ENCODE measurements around the gene CCDC3.

DNA sequence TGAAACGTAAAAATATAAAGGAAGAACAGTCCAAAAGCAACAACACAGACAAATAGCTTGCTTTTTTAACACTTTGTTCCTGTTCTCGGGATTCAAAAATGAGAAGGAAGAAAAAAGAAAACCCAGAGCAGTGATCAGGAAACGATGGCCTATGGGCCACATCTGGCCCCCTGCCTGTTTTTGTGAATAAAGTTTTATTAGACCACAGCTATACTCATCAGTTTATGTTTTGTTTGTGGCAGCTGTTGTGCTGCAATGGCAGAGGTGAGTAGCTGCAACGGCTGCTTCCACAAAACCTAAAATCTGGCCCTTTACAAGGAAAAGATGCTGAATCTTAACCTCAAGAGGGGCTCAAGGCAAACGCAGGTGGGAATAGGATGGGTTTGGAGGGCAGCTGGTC, 96.4 kb downstream of the CCDC3 start:
- no peak for TF ChIP-seq POLR2A (IDR thresholded peaks at IDR 0.05)
- TF ChIP-seq, protein P1, sequence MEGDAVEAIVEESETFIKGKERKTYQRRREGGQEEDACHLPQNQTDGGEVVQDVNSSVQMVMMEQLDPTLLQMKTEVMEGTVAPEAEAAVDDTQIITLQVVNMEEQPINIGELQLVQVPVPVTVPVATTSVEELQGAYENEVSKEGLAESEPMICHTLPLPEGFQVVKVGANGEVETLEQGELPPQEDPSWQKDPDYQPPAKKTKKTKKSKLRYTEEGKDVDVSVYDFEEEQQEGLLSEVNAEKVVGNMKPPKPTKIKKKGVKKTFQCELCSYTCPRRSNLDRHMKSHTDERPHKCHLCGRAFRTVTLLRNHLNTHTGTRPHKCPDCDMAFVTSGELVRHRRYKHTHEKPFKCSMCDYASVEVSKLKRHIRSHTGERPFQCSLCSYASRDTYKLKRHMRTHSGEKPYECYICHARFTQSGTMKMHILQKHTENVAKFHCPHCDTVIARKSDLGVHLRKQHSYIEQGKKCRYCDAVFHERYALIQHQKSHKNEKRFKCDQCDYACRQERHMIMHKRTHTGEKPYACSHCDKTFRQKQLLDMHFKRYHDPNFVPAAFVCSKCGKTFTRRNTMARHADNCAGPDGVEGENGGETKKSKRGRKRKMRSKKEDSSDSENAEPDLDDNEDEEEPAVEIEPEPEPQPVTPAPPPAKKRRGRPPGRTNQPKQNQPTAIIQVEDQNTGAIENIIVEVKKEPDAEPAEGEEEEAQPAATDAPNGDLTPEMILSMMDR (IDR thresholded peaks at IDR 0.05), result no peak

All from sigmoid colon (tissue), 3 donors.